Measurements from ENCODE around the gene KDM4C.

GRCh38 chr9:6996061-6996854, 238.5 kb downstream of the KDM4C start:
- no peak for TF ChIP-seq POLR2AphosphoS5 (IDR thresholded peaks at IDR 0.05)
- TF ChIP-seq POLR2A (IDR thresholded peaks at IDR 0.05) = no peak
- no peak for TF ChIP-seq EP300 (IDR thresholded peaks at IDR 0.05)
- TF ChIP-seq, protein P1, sequence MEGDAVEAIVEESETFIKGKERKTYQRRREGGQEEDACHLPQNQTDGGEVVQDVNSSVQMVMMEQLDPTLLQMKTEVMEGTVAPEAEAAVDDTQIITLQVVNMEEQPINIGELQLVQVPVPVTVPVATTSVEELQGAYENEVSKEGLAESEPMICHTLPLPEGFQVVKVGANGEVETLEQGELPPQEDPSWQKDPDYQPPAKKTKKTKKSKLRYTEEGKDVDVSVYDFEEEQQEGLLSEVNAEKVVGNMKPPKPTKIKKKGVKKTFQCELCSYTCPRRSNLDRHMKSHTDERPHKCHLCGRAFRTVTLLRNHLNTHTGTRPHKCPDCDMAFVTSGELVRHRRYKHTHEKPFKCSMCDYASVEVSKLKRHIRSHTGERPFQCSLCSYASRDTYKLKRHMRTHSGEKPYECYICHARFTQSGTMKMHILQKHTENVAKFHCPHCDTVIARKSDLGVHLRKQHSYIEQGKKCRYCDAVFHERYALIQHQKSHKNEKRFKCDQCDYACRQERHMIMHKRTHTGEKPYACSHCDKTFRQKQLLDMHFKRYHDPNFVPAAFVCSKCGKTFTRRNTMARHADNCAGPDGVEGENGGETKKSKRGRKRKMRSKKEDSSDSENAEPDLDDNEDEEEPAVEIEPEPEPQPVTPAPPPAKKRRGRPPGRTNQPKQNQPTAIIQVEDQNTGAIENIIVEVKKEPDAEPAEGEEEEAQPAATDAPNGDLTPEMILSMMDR (IDR thresholded peaks at IDR 0.05) = no peak
